HCT116 (cell line): ENCODE data around the gene HGS.

Experiments used
- CTCF ChIP-seq, 3 experiments: fragments of 200-600 bp in 1 of 3; sonication (generic) in 1 of 3; IDR thresholded peaks in 2 of 3; conservative IDR thresholded peaks in 1 of 3; 2 replicates each; pipeline ENCODE4 v1.5.1; 2012 to 2017; ENCODE audit warnings: low read depth in 2 of 3, low read length in 2 of 3, antibody characterized with exemption in 1 of 3, borderline replicate concordance in 1 of 3, control low read depth in 1 of 3, mild to moderate bottlenecking in 1 of 3, mixed read lengths in 1 of 3, mixed run types in 1 of 3, moderate library complexity in 1 of 3; ENCODE audit not compliant: insufficient read depth in 1 of 3
- POLR2A ChIP-seq: IDR thresholded peaks from 2 replicates; pipeline ENCODE4 v1.7.0; 2011; ENCODE audit warnings: borderline replicate concordance; ENCODE audit not compliant: insufficient read depth, insufficient read length; ENCODE audit errors: extremely low read depth
- POLR2AphosphoS5 ChIP-seq: IDR thresholded peaks from 2 replicates; pipeline ENCODE4 v1.6.1; 2011; ENCODE audit warnings: mild to moderate bottlenecking, low read depth, low read length, moderate library complexity
- RAD21 ChIP-seq: IDR thresholded peaks from 2 replicates; pipeline ENCODE4 v1.6.1; 2012; ENCODE audit warnings: low read depth, mild to moderate bottlenecking
- REST ChIP-seq: IDR thresholded peaks from 2 replicates; pipeline ENCODE4 v1.6.1; 2012; ENCODE audit warnings: low read depth
- ZFX ChIP-seq: fragments of 450-650 bp; IDR thresholded peaks from 2 replicates; pipeline ENCODE4 v1.6.1; 2017
- TF ChIP-seq, protein P1 (sequence below): IDR thresholded peaks from 2 replicates; pipeline ENCODE4 v1.6.1; 2012

GRCh38 chr17:81652906-81653771 lies 30.7 kb upstream of the HGS start:
- TF ChIP-seq, protein P1, sequence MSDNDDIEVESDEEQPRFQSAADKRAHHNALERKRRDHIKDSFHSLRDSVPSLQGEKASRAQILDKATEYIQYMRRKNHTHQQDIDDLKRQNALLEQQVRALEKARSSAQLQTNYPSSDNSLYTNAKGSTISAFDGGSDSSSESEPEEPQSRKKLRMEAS = no peak
- TF ChIP-seq POLR2A = no peak
- TF ChIP-seq RAD21 = no peak
- TF ChIP-seq REST = no peak
- no peak for TF ChIP-seq ZFX
- TF ChIP-seq CTCF (IDR thresholded peaks at IDR 0.05 in 2 of 3, conservative IDR thresholded peaks at IDR 0.05 in 1 of 3; ENCODE audit: borderline replicate concordance in 1 of 3, insufficient read depth in 1 of 3, low read depth in 2 of 3, low read length in 2 of 3) = no peak
- TF ChIP-seq POLR2AphosphoS5 = no peak
